Measurements from ENCODE around the gene S1PR3.

- TF ChIP-seq CTCF (conservative IDR thresholded peaks at IDR 0.05; ENCODE audit: low read depth, low read length) (no peak), EZH2 (IDR thresholded peaks at IDR 0.05; ENCODE audit: low read length, unreplicated experiment) (no peak)
These were observed 5.7 kb upstream of the S1PR3 start for GRCh38 chr9:88985616-88986015.
